SK-N-SH treated with all-trans-retinoic acid at 6 μM for 48 hours (cell line): ENCODE data around the gene N4BP2.

ENCODE experiments used
- ATAC-seq: fragments of 200-7000 bp; cut with Tn5 transposase; 3 replicates; pipeline ENCODE4 v1.9.1; 2020; ENCODE audit warnings: mild to moderate bottlenecking, moderate library complexity
- ARNTL ChIP-seq: fragments of 450-650 bp; formaldehyde crosslinking; IDR thresholded peaks from 2 replicates; pipeline ENCODE4 v1.5.0; 2020; ENCODE audit warnings: low read depth, mild to moderate bottlenecking, moderate library complexity, borderline replicate concordance
- BACH2 ChIP-seq: fragments of 250-450 bp; sonication (Bioruptor Pico); IDR thresholded peaks from 2 replicates; pipeline ENCODE4 v1.9.0; 2021; ENCODE audit warnings: mild to moderate bottlenecking, borderline replicate concordance
- CREB5 ChIP-seq: fragments of 250-450 bp; sonication (Bioruptor Pico); IDR thresholded peaks from 2 replicates; pipeline ENCODE4 v1.5.1; 2020; ENCODE audit warnings: low read depth, mild to moderate bottlenecking, moderate library complexity
- CSDC2 ChIP-seq: fragments of 250-450 bp; sonication (Bioruptor Pico); IDR thresholded peaks from 2 replicates; pipeline ENCODE4 v1.5.0; 2020; ENCODE audit warnings: mild to moderate bottlenecking, moderate library complexity
- CSRNP3 ChIP-seq: fragments of 250-450 bp; sonication (Bioruptor Pico); IDR thresholded peaks from 2 replicates; pipeline ENCODE4 v1.5.1; 2021; ENCODE audit warnings: mild to moderate bottlenecking, moderate library complexity
- ESRRG ChIP-seq: fragments of 250-450 bp; sonication (Bioruptor Pico); IDR thresholded peaks from 2 replicates; pipeline ENCODE4 v1.6.1; 2021; ENCODE audit warnings: mild to moderate bottlenecking
- ISL1 ChIP-seq: fragments of 250-450 bp; sonication (Bioruptor Pico); IDR thresholded peaks from 2 replicates; pipeline ENCODE4 v2.1.2; 2022; ENCODE audit warnings: mild to moderate bottlenecking, moderate library complexity
- OSR1 ChIP-seq: fragments of 250-450 bp; sonication (Bioruptor Pico); IDR thresholded peaks from 2 replicates; pipeline ENCODE4 v1.8.0; 2022; ENCODE audit warnings: moderate library complexity, mild to moderate bottlenecking, inconsistent platforms
- PATZ1 ChIP-seq: fragments of 250-450 bp; sonication (Bioruptor Pico); IDR thresholded peaks from 2 replicates; pipeline ENCODE4 v1.8.0; 2020; ENCODE audit warnings: mild to moderate bottlenecking, moderate library complexity, borderline replicate concordance
- POU6F1 ChIP-seq: fragments of 250-450 bp; sonication (Bioruptor Pico); IDR thresholded peaks from 2 replicates; pipeline ENCODE4 v1.8.0; 2021; ENCODE audit warnings: low read depth, mild to moderate bottlenecking, moderate library complexity, borderline replicate concordance
- PPARA ChIP-seq: fragments of 250-450 bp; sonication (Bioruptor Pico); IDR thresholded peaks from 2 replicates; pipeline ENCODE4 v1.5.0; 2020; ENCODE audit warnings: mild to moderate bottlenecking, borderline replicate concordance
- SNAI2 ChIP-seq: fragments of 250-450 bp; sonication (Bioruptor Pico); IDR thresholded peaks from 2 replicates; pipeline ENCODE4 v1.5.0; 2020; ENCODE audit warnings: mild to moderate bottlenecking, moderate library complexity
- TCF4 ChIP-seq: fragments of 250-450 bp; sonication (Bioruptor Pico); IDR thresholded peaks from 2 replicates; pipeline ENCODE4 v1.8.0; 2021; ENCODE audit warnings: mild to moderate bottlenecking, moderate library complexity, borderline replicate concordance
- TOX ChIP-seq: fragments of 250-450 bp; sonication (Bioruptor Pico); IDR thresholded peaks from 2 replicates; pipeline ENCODE4 v1.8.0; 2021; ENCODE audit warnings: mild to moderate bottlenecking, moderate library complexity, borderline replicate concordance
- ZC3H10 ChIP-seq: fragments of 250-450 bp; sonication (Bioruptor Pico); IDR thresholded peaks from 2 replicates; pipeline ENCODE4 v1.5.1; 2021; ENCODE audit warnings: mild to moderate bottlenecking, moderate library complexity
- ZFP3 ChIP-seq: fragments of 250-450 bp; sonication (Bioruptor Pico); IDR thresholded peaks from 2 replicates; pipeline ENCODE4 v1.5.0; 2020; ENCODE audit warnings: mild to moderate bottlenecking, moderate library complexity
- ZFP30 ChIP-seq: fragments of 450-650 bp; formaldehyde crosslinking; IDR thresholded peaks from 2 replicates; pipeline ENCODE4 v1.5.0; 2022; ENCODE audit warnings: mild to moderate bottlenecking, moderate library complexity
- ZNF565 ChIP-seq: fragments of 450-650 bp; formaldehyde crosslinking; conservative IDR thresholded peaks from 2 replicates; pipeline ENCODE4 v1.5.0; 2020; ENCODE audit warnings: low read depth, mild to moderate bottlenecking, moderate library complexity
- ZNF70 ChIP-seq: fragments of 450-650 bp; formaldehyde crosslinking; IDR thresholded peaks from 2 replicates; pipeline ENCODE4 v1.5.0; 2020; ENCODE audit warnings: mild to moderate bottlenecking, moderate library complexity

The N4BP2 gene

GRCh38 chr4:40057586-40058091 lies 989 bp downstream of the N4BP2 start:
- no peak for TF ChIP-seq PPARA
- no peak for TF ChIP-seq ZNF565 (CRISPR knock-in tag)
- TF ChIP-seq TCF4 (CRISPR knock-in tag): no peak
- TF ChIP-seq ZC3H10: no peak
- TF ChIP-seq SNAI2 (CRISPR knock-in tag): no peak
- no peak for TF ChIP-seq ISL1
- no peak for TF ChIP-seq CREB5 (CRISPR knock-in tag)
- TF ChIP-seq ZNF70 (CRISPR knock-in tag): no peak
- no peak for TF ChIP-seq CSDC2 (CRISPR knock-in tag)
- no peak for TF ChIP-seq POU6F1 (CRISPR knock-in tag)
- TF ChIP-seq BACH2 (CRISPR knock-in tag): no peak
- TF ChIP-seq ESRRG: no peak
- no peak for TF ChIP-seq ARNTL (CRISPR knock-in tag)
- no peak for TF ChIP-seq OSR1
- TF ChIP-seq ZFP3 (CRISPR knock-in tag): no peak
- TF ChIP-seq TOX (CRISPR knock-in tag): no peak
- ATAC-seq: peak; percentile 89

GRCh38 chr4:40058121-40058520 lies 1.5 kb downstream of the N4BP2 start:
- no peak for ATAC-seq
- TF ChIP-seq ZFP30 (CRISPR knock-in tag) (no peak), ZNF565 (CRISPR knock-in tag) (no peak), POU6F1 (CRISPR knock-in tag) (no peak), ZFP3 (CRISPR knock-in tag) (no peak), PATZ1 (no peak)

GRCh38 chr4:40058854-40059253 lies 2.2 kb downstream of the N4BP2 start:
- TF ChIP-seq BACH2 (CRISPR knock-in tag) (no peak), CSRNP3 (CRISPR knock-in tag) (no peak), ESRRG (no peak)
- TF ChIP-seq, all 23 proteins: peak for 0
- no peak for ATAC-seq

- TF ChIP-seq BACH2 (CRISPR knock-in tag) (no peak), TOX (CRISPR knock-in tag) (no peak), ZNF565 (CRISPR knock-in tag) (no peak), CREB5 (CRISPR knock-in tag) (no peak)
- no peak for ATAC-seq
Measured at GRCh38 chr4:40059362-40059761, 2.7 kb downstream of the N4BP2 start.
